OCI-LY1 (cell line): ENCODE data around the gene MSRB3.

Experiments
- EZH2 ChIP-seq: fragments of 200-600 bp; sonication (generic), shearing (Covaris generic); IDR thresholded peaks from 2 replicates; pipeline ENCODE4 v1.8.0; 2017; ENCODE audit warnings: borderline replicate concordance, mixed run types, mild to moderate bottlenecking, antibody characterized with exemption, low read length, moderate library complexity, mixed read lengths
- TF ChIP-seq, protein P1 (sequence below): fragments of 200-600 bp; sonication (generic), shearing (Covaris generic); IDR thresholded peaks from 2 replicates; pipeline ENCODE4 v1.5.1; 2017; ENCODE audit warnings: mild to moderate bottlenecking, antibody characterized with exemption, low read length, moderate library complexity, mixed read lengths

DNA sequence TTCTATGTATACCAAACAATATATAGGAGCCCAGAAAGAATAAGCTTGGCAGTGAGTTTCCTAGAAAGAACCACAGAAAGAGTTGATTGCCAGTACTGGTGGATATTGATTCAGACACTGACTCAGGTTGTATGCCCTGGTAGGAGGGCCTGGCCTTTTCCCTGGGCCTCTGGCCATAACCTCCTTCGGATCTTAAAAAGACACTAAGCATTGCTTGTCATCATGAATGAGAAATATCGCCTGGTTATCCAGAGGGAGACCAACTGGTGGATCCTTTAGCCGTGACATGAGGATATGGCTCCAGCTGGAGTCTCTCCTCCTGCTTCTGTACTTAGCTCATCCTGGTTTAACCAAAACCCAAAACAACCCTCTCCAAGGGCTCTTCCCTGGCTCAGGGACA lies 231.5 kb downstream of the MSRB3 start:
- TF ChIP-seq, protein P1, sequence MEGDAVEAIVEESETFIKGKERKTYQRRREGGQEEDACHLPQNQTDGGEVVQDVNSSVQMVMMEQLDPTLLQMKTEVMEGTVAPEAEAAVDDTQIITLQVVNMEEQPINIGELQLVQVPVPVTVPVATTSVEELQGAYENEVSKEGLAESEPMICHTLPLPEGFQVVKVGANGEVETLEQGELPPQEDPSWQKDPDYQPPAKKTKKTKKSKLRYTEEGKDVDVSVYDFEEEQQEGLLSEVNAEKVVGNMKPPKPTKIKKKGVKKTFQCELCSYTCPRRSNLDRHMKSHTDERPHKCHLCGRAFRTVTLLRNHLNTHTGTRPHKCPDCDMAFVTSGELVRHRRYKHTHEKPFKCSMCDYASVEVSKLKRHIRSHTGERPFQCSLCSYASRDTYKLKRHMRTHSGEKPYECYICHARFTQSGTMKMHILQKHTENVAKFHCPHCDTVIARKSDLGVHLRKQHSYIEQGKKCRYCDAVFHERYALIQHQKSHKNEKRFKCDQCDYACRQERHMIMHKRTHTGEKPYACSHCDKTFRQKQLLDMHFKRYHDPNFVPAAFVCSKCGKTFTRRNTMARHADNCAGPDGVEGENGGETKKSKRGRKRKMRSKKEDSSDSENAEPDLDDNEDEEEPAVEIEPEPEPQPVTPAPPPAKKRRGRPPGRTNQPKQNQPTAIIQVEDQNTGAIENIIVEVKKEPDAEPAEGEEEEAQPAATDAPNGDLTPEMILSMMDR: no peak
- TF ChIP-seq EZH2: no peak
